Neural progenitor cell (in vitro differentiated cells): Measurements from ENCODE around the gene CASP7. TPM values are rescaled to one million over a fixed set of nuclear protein-coding genes. Genes with fewer than 3 reads are reported as not detected.

Experiments
- DNase-seq: peaks from one replicate; pipeline ENCODE4 v3.0.0-alpha.2; 2016; ENCODE audit warnings: low spot score
- H2AFZ ChIP-seq: fragments of 200-600 bp; sonication (generic); replicated peaks from 2 replicates; pipeline ENCODE4 v1.6.1; 2016; ENCODE audit warnings: antibody characterized with exemption
- H3F3A ChIP-seq: fragments of 200-600 bp; sonication (generic); 2 replicates; pipeline ENCODE4 v1.6.1; 2016; ENCODE audit warnings: antibody characterized with exemption, low read depth
- H3K27ac ChIP-seq: fragments of 200-600 bp; sonication (generic); 2 replicates; pipeline ENCODE4 v1.5.1; 2016; ENCODE audit warnings: mild to moderate bottlenecking
- H3K27me3 ChIP-seq: fragments of 200-600 bp; sonication (generic); 2 replicates; pipeline ENCODE4 v1.6.1; 2016; ENCODE audit warnings: mild to moderate bottlenecking, moderate library complexity
- H3K36me3 ChIP-seq: fragments of 200-600 bp; sonication (generic); 2 replicates; pipeline ENCODE4 v1.5.1; 2016
- H3K4me1 ChIP-seq: fragments of 200-600 bp; sonication (generic); 2 replicates; pipeline ENCODE4 v1.6.1; 2016; ENCODE audit warnings: mixed run types
- H3K4me2 ChIP-seq: fragments of 200-600 bp; sonication (generic); 2 replicates; pipeline ENCODE4 v1.6.1; 2016
- H3K4me3 ChIP-seq: fragments of 200-600 bp; sonication (generic); 2 replicates; pipeline ENCODE4 v1.5.1; 2016
- H3K79me2 ChIP-seq: fragments of 200-600 bp; sonication (generic); 2 replicates; pipeline ENCODE4 v1.6.1; 2016; ENCODE audit warnings: low read depth
- H3K9ac ChIP-seq: fragments of 200-600 bp; sonication (generic); 2 replicates; pipeline ENCODE4 v1.6.1; 2016
- H3K9me3 ChIP-seq: fragments of 200-600 bp; sonication (generic); 2 replicates; pipeline ENCODE4 v1.5.1; 2016; ENCODE audit warnings: low read depth
- H4K20me1 ChIP-seq: fragments of 200-600 bp; sonication (generic); 2 replicates; pipeline ENCODE4 v1.6.1; 2016; ENCODE audit warnings: low read depth
- H3K27ac Mint-ChIP-seq: 3 replicates; pipeline ENCODE4 v1.8.0; 2021; ENCODE audit warnings: mixed read lengths
- H3K27me3 Mint-ChIP-seq: 2 replicates; pipeline ENCODE4 v1.8.0; 2022; ENCODE audit warnings: low read depth, mild to moderate bottlenecking, inconsistent platforms, moderate library complexity, mixed read lengths; ENCODE audit not compliant: insufficient read depth
- H3K36me3 Mint-ChIP-seq: 3 replicates; pipeline ENCODE4 v1.8.0; 2021; ENCODE audit warnings: mixed read lengths
- H3K4me1 Mint-ChIP-seq: 3 replicates; pipeline ENCODE4 v1.8.0; 2021; ENCODE audit warnings: mixed read lengths
- H3K4me3 Mint-ChIP-seq: 3 replicates; pipeline ENCODE4 v1.8.0; 2021; ENCODE audit warnings: mild to moderate bottlenecking, moderate library complexity, mixed read lengths
- H3K9me3 Mint-ChIP-seq: 3 replicates; pipeline ENCODE4 v1.8.0; 2020; ENCODE audit warnings: mixed read lengths
- EZH2 ChIP-seq: fragments of 200-600 bp; sonication (generic); IDR thresholded peaks from 2 replicates; pipeline ENCODE4 v1.6.1; 2017; ENCODE audit warnings: antibody characterized with exemption, mild to moderate bottlenecking, moderate library complexity
- EZH2phosphoT487 ChIP-seq: fragments of 200-600 bp; sonication (generic); IDR thresholded peaks from 2 replicates; pipeline ENCODE4 v1.6.1; 2017; ENCODE audit warnings: antibody characterized with exemption
- total RNA-seq: library from RNA; depleted of rRNA; stranded (reverse); fragments of >200 nt; gene quantifications from 2 replicates; pipeline ENCODE4 v1.2.3, GENCODE V29; 2015; ENCODE audit warnings: low replicate concordance
- TF ChIP-seq, protein P1 (sequence below): fragments of 200-600 bp; sonication (generic); IDR thresholded peaks from 2 replicates; pipeline ENCODE4 v1.5.1; 2017; ENCODE audit warnings: antibody characterized with exemption, mild to moderate bottlenecking

Gene CASP7
- total RNA-seq, 1 donor from 2014 or later: 18.9 TPM

DNA sequence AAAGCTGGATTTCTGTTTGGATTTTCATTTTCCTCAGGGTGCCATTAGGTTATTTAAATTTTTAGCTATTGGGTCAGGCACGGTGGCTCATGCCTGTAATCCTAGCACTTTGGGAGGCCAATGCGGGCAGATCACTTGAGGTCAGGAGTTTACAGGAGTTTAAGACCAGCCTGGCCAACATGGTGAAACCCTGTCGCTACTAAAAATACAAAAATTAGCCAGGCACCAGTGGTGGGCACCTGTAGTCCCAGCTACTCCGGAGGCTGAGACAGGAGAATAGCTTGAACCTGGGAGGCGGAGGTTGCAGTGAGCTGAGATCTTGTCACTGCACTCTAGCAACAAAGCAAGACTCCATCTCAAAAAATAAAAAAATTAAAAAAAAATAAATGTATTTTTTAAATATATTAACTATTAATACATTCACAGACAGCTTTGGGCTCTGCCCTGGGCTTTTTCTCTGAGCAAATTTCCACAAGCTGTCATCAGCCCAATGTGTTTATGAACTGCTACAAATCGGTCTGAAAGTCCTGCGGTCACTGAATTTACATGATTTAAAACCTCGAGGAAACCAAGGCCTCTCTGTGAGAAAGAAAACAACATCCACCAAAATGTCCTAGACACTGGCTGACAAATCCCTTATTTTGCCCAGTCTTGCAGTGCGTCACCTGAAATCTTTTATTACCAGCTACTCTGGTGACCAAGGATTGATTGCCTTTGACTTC lies 52.6 kb downstream of the CASP7 start:
- no peak overlapping the region for H2AFZ ChIP-seq
- no peak for DNase-seq
- H3K79me2 ChIP-seq: no peaks in the 10 kb centered on the region
- no peak overlapping the region for H3K9ac ChIP-seq
- Mint-ChIP-seq H3K27me3 (peaks cover under 1% of the 10 kb centered on the region), H3K9me3 (no peaks in the 10 kb centered on the region), H3K27ac (no peak overlapping the region), H3K4me1 (no peaks in the 10 kb centered on the region), H3K4me3 (no peak overlapping the region), H3K36me3 (peaks cover 16% of the 10 kb centered on the region)
- TF ChIP-seq EZH2 (no peak), EZH2phosphoT487 (no peak)
- TF ChIP-seq, protein P1, sequence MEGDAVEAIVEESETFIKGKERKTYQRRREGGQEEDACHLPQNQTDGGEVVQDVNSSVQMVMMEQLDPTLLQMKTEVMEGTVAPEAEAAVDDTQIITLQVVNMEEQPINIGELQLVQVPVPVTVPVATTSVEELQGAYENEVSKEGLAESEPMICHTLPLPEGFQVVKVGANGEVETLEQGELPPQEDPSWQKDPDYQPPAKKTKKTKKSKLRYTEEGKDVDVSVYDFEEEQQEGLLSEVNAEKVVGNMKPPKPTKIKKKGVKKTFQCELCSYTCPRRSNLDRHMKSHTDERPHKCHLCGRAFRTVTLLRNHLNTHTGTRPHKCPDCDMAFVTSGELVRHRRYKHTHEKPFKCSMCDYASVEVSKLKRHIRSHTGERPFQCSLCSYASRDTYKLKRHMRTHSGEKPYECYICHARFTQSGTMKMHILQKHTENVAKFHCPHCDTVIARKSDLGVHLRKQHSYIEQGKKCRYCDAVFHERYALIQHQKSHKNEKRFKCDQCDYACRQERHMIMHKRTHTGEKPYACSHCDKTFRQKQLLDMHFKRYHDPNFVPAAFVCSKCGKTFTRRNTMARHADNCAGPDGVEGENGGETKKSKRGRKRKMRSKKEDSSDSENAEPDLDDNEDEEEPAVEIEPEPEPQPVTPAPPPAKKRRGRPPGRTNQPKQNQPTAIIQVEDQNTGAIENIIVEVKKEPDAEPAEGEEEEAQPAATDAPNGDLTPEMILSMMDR: no peak
- no peaks in the 10 kb centered on the region for H3F3A ChIP-seq
- H3K4me3 ChIP-seq: no peak overlapping the region
- no peaks in the 10 kb centered on the region for H4K20me1 ChIP-seq
- H3K4me2 ChIP-seq: no peak overlapping the region
- peaks cover 5% of the 10 kb centered on the region for H3K9me3 ChIP-seq
- H3K36me3 ChIP-seq: peaks cover 6% of the 10 kb centered on the region
- H3K4me1 ChIP-seq: peaks cover 5% of the 10 kb centered on the region
- H3K27me3 ChIP-seq: no peaks in the 10 kb centered on the region
- no peak overlapping the region for H3K27ac ChIP-seq

DNA sequence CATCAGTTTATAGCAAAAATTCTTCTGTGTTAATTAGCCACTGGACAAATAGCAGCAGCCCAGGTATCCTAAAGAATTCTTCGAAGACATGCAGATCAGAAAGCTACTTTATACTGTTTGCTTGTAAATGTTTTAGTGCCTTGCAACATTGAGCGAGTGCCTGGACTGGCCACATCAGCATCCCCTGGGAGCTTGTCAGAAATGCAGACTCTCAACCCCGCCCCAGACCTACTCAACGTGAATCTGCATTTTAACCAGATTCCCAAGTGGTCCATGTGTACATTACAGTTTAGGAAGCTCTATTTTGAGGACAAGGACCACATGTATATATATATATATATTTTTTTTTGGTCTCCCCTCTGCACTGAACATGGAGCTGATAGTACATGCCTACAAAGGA lies 53.3 kb downstream of the CASP7 start:
- Histone ChIP-seq H3K9me3 (peaks cover 5% of the 10 kb centered on the region), H3K9ac (no peak overlapping the region), H3F3A (no peaks in the 10 kb centered on the region), H3K4me1 (peaks cover 5% of the 10 kb centered on the region), H3K4me2 (no peak overlapping the region), H3K79me2 (no peaks in the 10 kb centered on the region), H3K4me3 (no peak overlapping the region), H4K20me1 (no peaks in the 10 kb centered on the region), H3K36me3 (peaks cover 6% of the 10 kb centered on the region), H3K27ac (no peak overlapping the region), H3K27me3 (no peaks in the 10 kb centered on the region), H2AFZ (no peak overlapping the region)
- H3K4me1 Mint-ChIP-seq: no peaks in the 10 kb centered on the region
- no peak overlapping the region for H3K4me3 Mint-ChIP-seq
- no peak for DNase-seq
- H3K36me3 Mint-ChIP-seq: peaks cover 14% of the 10 kb centered on the region
- peaks cover 3% of the 10 kb centered on the region for H3K27me3 Mint-ChIP-seq
- no peak overlapping the region for H3K27ac Mint-ChIP-seq
- no peaks in the 10 kb centered on the region for H3K9me3 Mint-ChIP-seq
- TF ChIP-seq EZH2phosphoT487: no peak
- TF ChIP-seq EZH2: no peak
- TF ChIP-seq, protein P1: no peak

DNA sequence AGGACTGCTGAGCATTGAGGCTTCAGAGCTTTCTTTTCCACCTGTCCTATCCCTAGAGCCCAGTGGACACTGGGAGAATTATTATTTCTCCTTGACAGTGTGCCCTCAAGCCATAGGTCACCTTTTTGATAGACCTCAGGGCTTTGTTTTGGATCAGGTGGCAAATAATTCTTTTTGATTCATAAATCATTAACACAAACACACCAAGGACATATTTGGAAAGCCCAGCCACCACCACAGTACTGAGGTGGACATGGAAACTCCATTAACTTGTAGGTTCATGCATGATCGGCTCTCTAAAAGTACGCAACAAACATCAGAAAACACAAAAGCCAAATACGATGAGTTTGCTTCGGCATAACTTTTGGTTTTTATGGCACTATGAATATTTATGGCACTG lies 53.9 kb downstream of the CASP7 start:
- H3K27ac Mint-ChIP-seq: no peak overlapping the region
- no peak for DNase-seq
- Histone ChIP-seq H3K4me2 (no peak overlapping the region), H3K4me3 (no peak overlapping the region), H4K20me1 (no peaks in the 10 kb centered on the region), H3F3A (no peaks in the 10 kb centered on the region), H3K79me2 (no peaks in the 10 kb centered on the region), H3K36me3 (peaks cover 6% of the 10 kb centered on the region), H2AFZ (no peak overlapping the region), H3K27me3 (no peaks in the 10 kb centered on the region), H3K9me3 (peaks cover 5% of the 10 kb centered on the region), H3K9ac (no peak overlapping the region), H3K27ac (no peak overlapping the region), H3K4me1 (peaks cover 5% of the 10 kb centered on the region)
- peaks cover 12% of the 10 kb centered on the region for H3K36me3 Mint-ChIP-seq
- H3K4me3 Mint-ChIP-seq: no peak overlapping the region
- no peaks in the 10 kb centered on the region for H3K4me1 Mint-ChIP-seq
- H3K9me3 Mint-ChIP-seq: no peaks in the 10 kb centered on the region
- peaks cover 3% of the 10 kb centered on the region for H3K27me3 Mint-ChIP-seq
- TF ChIP-seq, protein P1: no peak
- TF ChIP-seq EZH2phosphoT487 (no peak), EZH2 (no peak)
